Keratinocyte (primary cell): ENCODE results near the gene AOAH.

ENCODE experiments used
- EZH2 ChIP-seq: IDR thresholded peaks from one replicate; pipeline ENCODE4 v1.6.1; 2012; ENCODE audit warnings: inconsistent platforms, mild to moderate bottlenecking, low read length, moderate library complexity
- TF ChIP-seq, protein P1 (sequence below), 3 experiments: IDR thresholded peaks in 1 of 3; conservative IDR thresholded peaks in 1 of 3; optimal IDR thresholded peaks in 1 of 3; 2 replicates in 2 of 3; 3 replicates in 1 of 3; pipeline versions ENCODE3 to v1.5.1; 2011; ENCODE audit warnings: low read length in 3 of 3, mild to moderate bottlenecking in 3 of 3, moderate library complexity in 2 of 3, control low read depth in 1 of 3, inconsistent platforms in 1 of 3; ENCODE audit not compliant: insufficient read depth in 2 of 3; ENCODE audit errors: extremely low read depth in 1 of 3

DNA sequence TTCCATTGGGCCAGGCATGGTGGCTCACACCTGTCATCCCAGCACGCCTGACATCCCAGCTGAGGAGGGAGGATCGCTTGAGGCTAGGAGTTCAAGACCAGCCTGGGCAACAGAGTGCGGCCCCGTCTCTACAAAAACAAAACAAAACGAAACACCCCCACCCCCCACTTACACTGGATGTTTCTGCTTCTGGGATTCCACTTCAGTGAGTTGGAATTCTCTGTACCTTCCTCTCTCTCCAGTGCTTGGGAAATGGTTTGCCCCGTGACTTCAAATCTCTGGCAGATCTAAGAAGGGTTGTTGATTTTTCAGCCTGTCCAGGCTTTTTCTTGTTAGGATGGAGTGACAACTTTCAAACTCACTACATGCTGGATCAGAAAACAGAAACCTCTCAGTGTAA is 227.7 kb downstream of the AOAH start:
- no peak for TF ChIP-seq EZH2
- TF ChIP-seq, protein P1, sequence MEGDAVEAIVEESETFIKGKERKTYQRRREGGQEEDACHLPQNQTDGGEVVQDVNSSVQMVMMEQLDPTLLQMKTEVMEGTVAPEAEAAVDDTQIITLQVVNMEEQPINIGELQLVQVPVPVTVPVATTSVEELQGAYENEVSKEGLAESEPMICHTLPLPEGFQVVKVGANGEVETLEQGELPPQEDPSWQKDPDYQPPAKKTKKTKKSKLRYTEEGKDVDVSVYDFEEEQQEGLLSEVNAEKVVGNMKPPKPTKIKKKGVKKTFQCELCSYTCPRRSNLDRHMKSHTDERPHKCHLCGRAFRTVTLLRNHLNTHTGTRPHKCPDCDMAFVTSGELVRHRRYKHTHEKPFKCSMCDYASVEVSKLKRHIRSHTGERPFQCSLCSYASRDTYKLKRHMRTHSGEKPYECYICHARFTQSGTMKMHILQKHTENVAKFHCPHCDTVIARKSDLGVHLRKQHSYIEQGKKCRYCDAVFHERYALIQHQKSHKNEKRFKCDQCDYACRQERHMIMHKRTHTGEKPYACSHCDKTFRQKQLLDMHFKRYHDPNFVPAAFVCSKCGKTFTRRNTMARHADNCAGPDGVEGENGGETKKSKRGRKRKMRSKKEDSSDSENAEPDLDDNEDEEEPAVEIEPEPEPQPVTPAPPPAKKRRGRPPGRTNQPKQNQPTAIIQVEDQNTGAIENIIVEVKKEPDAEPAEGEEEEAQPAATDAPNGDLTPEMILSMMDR (optimal IDR thresholded peaks at IDR 0.05 in 1 of 3, IDR thresholded peaks at IDR 0.05 in 1 of 3, conservative IDR thresholded peaks at IDR 0.05 in 1 of 3; ENCODE audit: extremely low read depth in 1 of 3, insufficient read depth in 2 of 3, low read length in 3 of 3): no peak
